Thoracic aorta (tissue), 2 donors: ENCODE data around the gene DLG1. TPM values are rescaled to one million over a fixed set of nuclear protein-coding genes. Genes with fewer than 3 reads are reported as not detected.

Experiments
- ATAC-seq: fragments of 150-250 bp; one replicate; pipeline ENCODE4 v1.8.0; 2017; ENCODE audit warnings: low read depth; ENCODE audit not compliant: insufficient number of reproducible peaks, low FRiP score
- DNase-seq: peaks from one replicate; pipeline ENCODE4 v3.0.0-alpha.2; 2020; ENCODE audit warnings: low spot score
- H3K27ac ChIP-seq, 2 donors: fragments of 200-600 bp; sonication (generic); 1 replicate in 1 of 2; 2 replicates in 1 of 2; pipeline ENCODE4 v1.5.1; 2016; ENCODE audit warnings: mild to moderate bottlenecking in 2 of 2, moderate library complexity in 2 of 2
- H3K27me3 ChIP-seq: fragments of 200-600 bp; sonication (generic); replicated peaks from 2 replicates; pipeline ENCODE4 v1.6.0; 2016; ENCODE audit warnings: mild to moderate bottlenecking; ENCODE audit not compliant: insufficient read depth
- H3K36me3 ChIP-seq: fragments of 200-600 bp; sonication (generic); one replicate; pipeline ENCODE4 v1.5.1; 2016
- H3K4me1 ChIP-seq, 2 donors: fragments of 200-600 bp; sonication (generic); 1 replicate in 1 of 2; 2 replicates in 1 of 2; pipeline versions ENCODE4 v1.5.1 to v1.6.0; 2016; ENCODE audit warnings: low read depth in 2 of 2, mild to moderate bottlenecking in 1 of 2; ENCODE audit not compliant: control insufficient read depth in 1 of 2
- H3K4me3 ChIP-seq: fragments of 200-600 bp; sonication (generic); 2 replicates; pipeline ENCODE4 v1.5.1; 2016; ENCODE audit warnings: mild to moderate bottlenecking
- H3K9me3 ChIP-seq: fragments of 200-600 bp; sonication (generic); 2 replicates; pipeline ENCODE4 v1.5.1; 2016
- total RNA-seq, 2 donors: library from RNA; depleted of rRNA; stranded (reverse); fragments of >200 nt; gene quantifications; one replicate each; pipeline versions ENCODE4 v1.1.0 to v1.2.3, GENCODE V29; 2016
- TF ChIP-seq, protein P1 (sequence below): fragments of 200-600 bp; sonication (generic); IDR thresholded peaks from one replicate; pipeline ENCODE4 v1.5.1; 2019; ENCODE audit warnings: antibody characterized with exemption

Gene DLG1
- total RNA-seq, 2 donors from 2014 or later, result 46.4 to 67.8 TPM

DNA sequence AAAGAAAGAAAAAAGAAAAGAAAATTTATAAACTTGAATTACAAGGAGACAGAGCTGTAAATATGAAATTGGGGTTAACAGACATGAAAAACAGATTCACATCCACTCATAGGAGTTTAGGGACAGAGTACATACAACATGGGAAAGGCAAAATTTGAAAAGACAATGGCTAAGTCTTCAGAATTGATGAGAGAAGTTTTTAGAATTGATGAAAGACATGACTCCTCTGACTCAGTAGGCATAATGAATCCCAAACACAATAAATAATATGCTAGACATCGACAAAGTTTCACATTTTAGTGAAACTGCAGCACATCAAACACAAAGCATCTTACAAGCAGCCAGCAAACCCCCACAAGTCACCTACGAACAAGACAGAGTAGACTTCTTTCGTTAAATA lies 184.4 kb downstream of the DLG1 start:
- H3K9me3 ChIP-seq, result no peaks in the 10 kb centered on the region
- H3K4me3 ChIP-seq, result no peak overlapping the region
- TF ChIP-seq, protein P1, sequence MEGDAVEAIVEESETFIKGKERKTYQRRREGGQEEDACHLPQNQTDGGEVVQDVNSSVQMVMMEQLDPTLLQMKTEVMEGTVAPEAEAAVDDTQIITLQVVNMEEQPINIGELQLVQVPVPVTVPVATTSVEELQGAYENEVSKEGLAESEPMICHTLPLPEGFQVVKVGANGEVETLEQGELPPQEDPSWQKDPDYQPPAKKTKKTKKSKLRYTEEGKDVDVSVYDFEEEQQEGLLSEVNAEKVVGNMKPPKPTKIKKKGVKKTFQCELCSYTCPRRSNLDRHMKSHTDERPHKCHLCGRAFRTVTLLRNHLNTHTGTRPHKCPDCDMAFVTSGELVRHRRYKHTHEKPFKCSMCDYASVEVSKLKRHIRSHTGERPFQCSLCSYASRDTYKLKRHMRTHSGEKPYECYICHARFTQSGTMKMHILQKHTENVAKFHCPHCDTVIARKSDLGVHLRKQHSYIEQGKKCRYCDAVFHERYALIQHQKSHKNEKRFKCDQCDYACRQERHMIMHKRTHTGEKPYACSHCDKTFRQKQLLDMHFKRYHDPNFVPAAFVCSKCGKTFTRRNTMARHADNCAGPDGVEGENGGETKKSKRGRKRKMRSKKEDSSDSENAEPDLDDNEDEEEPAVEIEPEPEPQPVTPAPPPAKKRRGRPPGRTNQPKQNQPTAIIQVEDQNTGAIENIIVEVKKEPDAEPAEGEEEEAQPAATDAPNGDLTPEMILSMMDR, result no peak
- no peaks in the 10 kb centered on the region for H3K27me3 ChIP-seq
- ATAC-seq (no peak), DNase-seq (no peak)
- no peaks in the 10 kb centered on the region for H3K4me1 ChIP-seq
- peaks cover 3% of the 10 kb centered on the region for H3K36me3 ChIP-seq
- no peak overlapping the region for H3K27ac ChIP-seq

DNA sequence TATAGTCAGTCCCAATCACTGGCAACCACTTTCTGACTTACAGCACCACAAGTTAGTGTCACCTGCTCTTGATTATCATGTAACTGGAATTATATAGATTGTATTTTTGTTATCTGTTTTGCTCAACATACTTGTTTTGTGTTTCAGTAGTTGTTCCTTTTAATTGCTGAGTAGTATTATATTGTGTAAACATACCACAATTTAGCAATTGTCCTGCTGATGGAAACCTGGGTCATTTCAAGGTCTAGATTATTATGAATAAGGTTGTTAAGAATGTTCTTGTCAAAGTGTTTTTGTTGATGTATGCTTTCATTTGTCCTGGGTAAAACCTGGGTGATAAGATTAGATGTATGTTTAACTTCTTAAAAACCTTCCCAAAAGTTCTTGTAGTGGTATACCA lies 186.7 kb downstream of the DLG1 start:
- TF ChIP-seq, protein P1, result no peak
- ATAC-seq, result no peak
- H3K9me3 ChIP-seq, result no peaks in the 10 kb centered on the region

DNA sequence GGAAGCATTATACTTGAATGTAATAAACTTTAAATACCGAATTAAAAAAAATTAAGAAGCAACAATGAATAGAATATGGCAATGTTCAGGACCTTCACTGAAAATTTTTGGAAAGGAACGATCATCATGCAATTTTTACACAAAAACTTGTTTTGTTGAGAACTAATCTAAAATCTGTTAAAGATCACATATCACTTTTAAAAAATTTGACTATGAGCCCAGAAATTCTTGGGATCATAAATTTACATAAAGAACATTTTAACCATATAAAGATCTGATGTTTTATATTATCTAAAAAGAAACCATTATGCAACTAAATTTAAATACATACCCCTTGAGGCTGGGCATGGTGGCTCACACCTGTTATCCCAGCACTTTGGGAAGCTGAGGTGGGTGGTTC lies 192.6 kb downstream of the DLG1 start:
- Histone ChIP-seq H3K4me3 (no peak overlapping the region), H3K27me3 (no peaks in the 10 kb centered on the region), H3K9me3 (no peaks in the 10 kb centered on the region), H3K4me1 (no peaks in the 10 kb centered on the region), H3K27ac (no peak overlapping the region), H3K36me3 (peaks cover 3% of the 10 kb centered on the region)
- TF ChIP-seq, protein P1, result no peak
- DNase-seq, result no peak
- no peak for ATAC-seq

More for the DNA sequence above, 186.7 kb downstream of the DLG1 start:
- Histone ChIP-seq H3K4me1 (no peaks in the 10 kb centered on the region), H3K36me3 (peaks cover 3% of the 10 kb centered on the region), H3K4me3 (no peak overlapping the region), H3K27ac (no peak overlapping the region), H3K27me3 (no peaks in the 10 kb centered on the region)
- DNase-seq, result no peak

DNA sequence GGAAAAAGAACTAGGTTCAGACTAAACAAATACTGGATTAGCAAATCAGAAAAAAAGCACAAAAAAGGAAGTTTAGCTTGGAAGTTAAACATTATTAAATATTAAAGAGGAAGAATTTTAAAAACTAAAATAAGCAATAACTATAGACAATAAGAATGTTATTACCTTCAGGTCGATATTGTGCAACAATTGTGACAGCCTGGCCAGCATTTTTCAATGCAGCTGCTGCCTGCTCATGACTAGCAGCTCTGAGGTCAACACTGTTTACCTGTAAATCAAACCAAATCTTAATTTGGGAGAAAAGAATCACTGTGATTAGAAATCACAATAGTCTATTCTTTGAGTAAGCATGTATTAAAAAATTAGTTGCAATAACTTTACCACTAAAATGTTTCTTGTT lies 193.7 kb downstream of the DLG1 start:
- ATAC-seq (no peak), DNase-seq (no peak)
- Histone ChIP-seq H3K27ac (no peak overlapping the region), H3K4me1 (no peaks in the 10 kb centered on the region), H3K36me3 (peaks cover 3% of the 10 kb centered on the region), H3K4me3 (no peak overlapping the region), H3K27me3 (no peaks in the 10 kb centered on the region), H3K9me3 (no peaks in the 10 kb centered on the region)
- TF ChIP-seq, protein P1, result no peak

DNA sequence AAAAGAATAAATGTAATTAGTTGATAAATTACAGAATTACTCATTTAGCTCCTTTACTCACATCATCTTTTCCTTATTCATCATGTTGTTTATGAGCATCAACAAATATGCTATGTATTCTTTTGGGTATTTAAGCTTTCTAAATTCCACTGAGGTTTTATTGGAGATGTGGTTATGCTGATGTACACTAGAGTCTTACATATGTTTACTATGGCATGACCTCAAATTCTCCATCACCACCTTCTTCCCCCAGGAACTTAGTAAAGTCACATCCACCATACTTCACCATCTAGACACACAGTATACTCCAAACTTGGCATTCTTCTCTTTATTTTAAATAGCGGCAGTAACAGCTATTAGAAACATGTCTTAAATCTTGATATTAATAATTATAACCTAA lies 194.6 kb downstream of the DLG1 start:
- no peak overlapping the region for H3K4me3 ChIP-seq
- H3K27me3 ChIP-seq, result no peaks in the 10 kb centered on the region
- H3K4me1 ChIP-seq, result no peaks in the 10 kb centered on the region
- H3K27ac ChIP-seq, result no peak overlapping the region
- TF ChIP-seq, protein P1, result no peak
- no peaks in the 10 kb centered on the region for H3K36me3 ChIP-seq
- DNase-seq, result no peak
- no peak for ATAC-seq
- H3K9me3 ChIP-seq, result no peaks in the 10 kb centered on the region
